B cell (primary cell): Measurements from ENCODE around the gene MAP3K14. TPM values are rescaled to one million over a fixed set of nuclear protein-coding genes. Genes with fewer than 3 reads are reported as not detected.

Experiments
- ATAC-seq: fragments of 200-7000 bp; cut with Tn5 transposase; one replicate; pipeline ENCODE4 v1.10.0; 2021; ENCODE audit warnings: low read depth, mild to moderate bottlenecking, moderate number of reproducible peaks, moderate library complexity
- CTCF ChIA-PET: fragments of 350-600 bp; sonication (Branson Sonifier 250); formaldehyde crosslinking; loops from one replicate; lab custom pipeline; 2021; ENCODE audit warnings: antibody characterized with exemption, inconsistent platforms; lab: Charles Lee
- POLR2A ChIA-PET: fragments of 350-600 bp; sonication (Branson Sonifier 250); formaldehyde crosslinking; loops from one replicate; lab custom pipeline; 2021; ENCODE audit warnings: antibody characterized with exemption; lab: Charles Lee
- DNase-seq: peaks from one replicate; pipeline ENCODE4 v3.0.0; 2013
- H2AFZ ChIP-seq: 2 replicates; pipeline ENCODE4 v1.6.1; 2012; ENCODE audit warnings: mild to moderate bottlenecking, low read depth, low read length; ENCODE audit not compliant: insufficient read depth, poor library complexity, severe bottlenecking
- H3K27ac ChIP-seq, 2 donors: 1 replicate in 1 of 2; 2 replicates in 1 of 2; pipeline ENCODE4 v1.5.1; 2012 to 2013; ENCODE audit warnings: low read length in 2 of 2, mild to moderate bottlenecking in 2 of 2, moderate library complexity in 1 of 2
- H3K27me3 ChIP-seq, 4 experiments: fragments of 200-600 bp in 1 of 4; sonication (generic) in 1 of 4; replicated peaks in 1 of 4; 1 replicate in 2 of 4; 2 replicates in 2 of 4; pipeline versions ENCODE4 v1.6.1 to v1.7.0; 2013 to 2016; ENCODE audit warnings: low read length in 3 of 4, mild to moderate bottlenecking in 2 of 4, mixed read lengths in 1 of 4, moderate library complexity in 1 of 4; ENCODE audit not compliant: insufficient read depth in 4 of 4, control insufficient read depth in 3 of 4; ENCODE audit errors: control extremely low read depth in 1 of 4
- H3K36me3 ChIP-seq, 2 experiments: replicated peaks in 1 of 2; 1 replicate in 1 of 2; 2 replicates in 1 of 2; pipeline versions ENCODE4 v1.6.1 to v1.7.1; 2013; ENCODE audit warnings: low read length in 1 of 2; ENCODE audit not compliant: insufficient read depth in 2 of 2, control insufficient read depth in 1 of 2; ENCODE audit errors: control extremely low read depth in 1 of 2, extremely low read depth in 1 of 2
- H3K4me1 ChIP-seq, 2 donors: fragments of 200-600 bp in 1 of 2; sonication (generic) in 1 of 2; 1 replicate in 1 of 2; 2 replicates in 1 of 2; pipeline versions ENCODE4 v1.5.1 to v1.6.1; 2013 to 2017; ENCODE audit warnings: low read length in 2 of 2; ENCODE audit not compliant: control insufficient read depth in 2 of 2, insufficient read depth in 2 of 2
- H3K4me2 ChIP-seq: replicated peaks from 2 replicates; pipeline ENCODE3; 2012; ENCODE audit warnings: mild to moderate bottlenecking, low read depth, low read length; ENCODE audit not compliant: poor library complexity, severe bottlenecking
- H3K4me3 ChIP-seq, 5 experiments: fragments of 200-600 bp in 1 of 5; sonication (generic) in 1 of 5; 1 replicate in 3 of 5; 2 replicates in 2 of 5; pipeline versions ENCODE4 v1.5.1 to v1.7.0; 2011 to 2016; ENCODE audit warnings: low read length in 4 of 5, mild to moderate bottlenecking in 4 of 5, low read depth in 2 of 5, control low read depth in 1 of 5, moderate library complexity in 1 of 5; ENCODE audit not compliant: insufficient read depth in 1 of 5; ENCODE audit errors: control extremely low read depth in 1 of 5, extremely low read depth in 1 of 5
- H3K79me2 ChIP-seq: fragments of 200-600 bp; sonication (generic); one replicate; pipeline ENCODE4 v1.6.0; 2016; ENCODE audit warnings: low read length; ENCODE audit not compliant: control insufficient read depth, insufficient read depth
- H3K9ac ChIP-seq: fragments of 200-600 bp; sonication (generic); 2 replicates; pipeline ENCODE4 v1.6.1; 2017; ENCODE audit warnings: mild to moderate bottlenecking, low read length, moderate library complexity
- H3K9me3 ChIP-seq, 3 donors: one replicate each; pipeline versions ENCODE4 v1.6.1 to v1.7.1; 2013; ENCODE audit warnings: low read length in 2 of 3; ENCODE audit not compliant: control insufficient read depth in 2 of 3, insufficient read depth in 1 of 3; ENCODE audit errors: control extremely low read depth in 1 of 3
- H4K20me1 ChIP-seq: 2 replicates; pipeline ENCODE4 v1.6.0; 2012; ENCODE audit warnings: mild to moderate bottlenecking, low read length; ENCODE audit not compliant: insufficient read depth, control insufficient read depth, poor library complexity, severe bottlenecking
- H3K27ac Mint-ChIP-seq: one replicate; pipeline ENCODE4 v1.8.0; 2021; ENCODE audit warnings: mixed read lengths
- H3K27me3 Mint-ChIP-seq: one replicate; pipeline ENCODE4 v1.8.0; 2021; ENCODE audit warnings: mixed read lengths
- H3K4me1 Mint-ChIP-seq: one replicate; pipeline ENCODE4 v1.8.0; 2021; ENCODE audit warnings: mixed read lengths
- H3K4me3 Mint-ChIP-seq: one replicate; pipeline ENCODE4 v1.8.0; 2021; ENCODE audit warnings: mixed read lengths
- H3K9me3 Mint-ChIP-seq: one replicate; pipeline ENCODE4 v1.8.0; 2022; ENCODE audit warnings: mixed read lengths; ENCODE audit not compliant: insufficient read depth
- EZH2 ChIP-seq: IDR thresholded peaks from 2 replicates; pipeline ENCODE4 v1.6.1; 2012; ENCODE audit warnings: borderline replicate concordance, low read depth, mild to moderate bottlenecking, moderate library complexity, low read length; ENCODE audit not compliant: insufficient read depth, poor library complexity, severe bottlenecking
- WGBS: methylation state at CpG from one replicate; pipeline ENCODE4 v1.1.5; 2013; ENCODE audit warnings: missing lambda C conversion rate; ENCODE audit not compliant: insufficient coverage; 5-methylcytosine and 5-hydroxymethylcytosine counted together
- intact Hi-C: fragments of 100-400 bp; cut with micrococcal nuclease; formaldehyde crosslinking; loops from one replicate; pipeline ENCODE4 v1.10.0; 2022
- polyA plus RNA-seq: library from polyadenylated mRNA; depleted of rRNA; stranded (reverse); fragments of >200 nt; gene quantifications from 2 replicates; pipeline ENCODE4 v1.2.3, GENCODE V29; 2012
- total RNA-seq, 2 donors: library from RNA; stranded (reverse); fragments of 120-200 nt in 1 of 2; gene quantifications; 1 replicate in 1 of 2; 2 replicates in 1 of 2; pipeline versions ENCODE4 v1.2.3 to v1.2.4, GENCODE V29; 2013 to 2022
- TF ChIP-seq, protein P1 (sequence below): fragments of 200-600 bp; IDR thresholded peaks from one replicate; pipeline ENCODE4 v1.8.0; 2022; ENCODE audit warnings: antibody characterized with exemption, mild to moderate bottlenecking

Gene MAP3K14
- total and polyA plus RNA-seq, 2 donors (not counting 1 experiment from before 2014, with no cell fraction given): 66.1 to 84.1 TPM

GRCh38 chr17:45298546-45299285 is 18.1 kb downstream of the MAP3K14 start:
- H2AFZ ChIP-seq: no peak overlapping the region
- H3K4me3 ChIP-seq: no peak overlapping the region
- intact Hi-C loops: loop anchor here (5.0 kb wide), 1 partner anchor 89 kb away; no protein-coding TSS in a partner anchor
- H3K4me1 ChIP-seq: peaks cover 94 to 96% of the 10 kb centered on the region in 2 donors
- peaks cover 89% of the 10 kb centered on the region for H3K4me1 Mint-ChIP-seq
- no peaks in the 10 kb centered on the region for H3K27me3 ChIP-seq
- peaks cover 60% of the 10 kb centered on the region for H4K20me1 ChIP-seq
- ATAC-seq (no peak), DNase-seq (no peak)
- peaks cover 0 to 6% (median 0%) of the 10 kb centered on the region in 3 donors for H3K9me3 ChIP-seq
- H3K9ac ChIP-seq: peak overlapping the region; percentile 3
- H3K9me3 Mint-ChIP-seq: no peaks in the 10 kb centered on the region
- WGBS: 50% methylated on average over 4 of the region's 8 CpGs
- ChIA-PET CTCF (interaction anchor here (0.9 to 5.5 kb wide), 7 partner anchors 13 to 86 kb away, joined by 4 to 38 read pairs (median 10); partner anchors contain the start of gene MAP3K14), POLR2A (interaction anchor here (1.3 kb wide), 1 partner anchor 18 kb away, joined by 4 read pairs; the partner anchor contains the start of gene MAP3K14)
- H3K4me2 ChIP-seq: peak overlapping the region; percentile 39
- peak overlapping the region; percentile 48 for H3K4me3 Mint-ChIP-seq
- peaks cover 0 to 17% of the 10 kb centered on the region in 2 experiments for H3K36me3 ChIP-seq
- H3K27me3 Mint-ChIP-seq: no peaks in the 10 kb centered on the region
- TF ChIP-seq, protein P1, sequence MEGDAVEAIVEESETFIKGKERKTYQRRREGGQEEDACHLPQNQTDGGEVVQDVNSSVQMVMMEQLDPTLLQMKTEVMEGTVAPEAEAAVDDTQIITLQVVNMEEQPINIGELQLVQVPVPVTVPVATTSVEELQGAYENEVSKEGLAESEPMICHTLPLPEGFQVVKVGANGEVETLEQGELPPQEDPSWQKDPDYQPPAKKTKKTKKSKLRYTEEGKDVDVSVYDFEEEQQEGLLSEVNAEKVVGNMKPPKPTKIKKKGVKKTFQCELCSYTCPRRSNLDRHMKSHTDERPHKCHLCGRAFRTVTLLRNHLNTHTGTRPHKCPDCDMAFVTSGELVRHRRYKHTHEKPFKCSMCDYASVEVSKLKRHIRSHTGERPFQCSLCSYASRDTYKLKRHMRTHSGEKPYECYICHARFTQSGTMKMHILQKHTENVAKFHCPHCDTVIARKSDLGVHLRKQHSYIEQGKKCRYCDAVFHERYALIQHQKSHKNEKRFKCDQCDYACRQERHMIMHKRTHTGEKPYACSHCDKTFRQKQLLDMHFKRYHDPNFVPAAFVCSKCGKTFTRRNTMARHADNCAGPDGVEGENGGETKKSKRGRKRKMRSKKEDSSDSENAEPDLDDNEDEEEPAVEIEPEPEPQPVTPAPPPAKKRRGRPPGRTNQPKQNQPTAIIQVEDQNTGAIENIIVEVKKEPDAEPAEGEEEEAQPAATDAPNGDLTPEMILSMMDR: no peak
- no peak for TF ChIP-seq EZH2
- H3K79me2 ChIP-seq: peaks cover 94% of the 10 kb centered on the region
- peak overlapping the region; percentile 88 for H3K27ac Mint-ChIP-seq
- H3K27ac ChIP-seq: peak overlapping the region in 1 of 2 donors; percentile 25

DNA sequence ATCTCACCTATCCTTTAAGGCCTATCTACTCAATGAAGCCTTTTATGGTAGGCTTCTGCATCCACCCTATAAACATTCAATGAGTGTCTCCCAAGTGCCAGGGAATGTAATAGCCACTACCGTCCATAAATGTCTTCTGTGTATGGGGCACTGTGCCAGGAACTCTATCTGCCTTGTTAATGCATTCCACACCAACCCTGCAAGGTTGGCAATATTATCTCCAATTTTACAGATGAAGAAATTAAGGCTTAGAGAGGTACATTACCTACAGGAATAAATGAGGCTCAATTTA is 20.0 kb downstream of the MAP3K14 start:
- peak overlapping the region; percentile 69 for H3K4me3 Mint-ChIP-seq
- H3K9ac ChIP-seq: no peak overlapping the region
- no peaks in the 10 kb centered on the region for H3K27me3 Mint-ChIP-seq
- H3K4me3 ChIP-seq: no peak overlapping the region
- peak overlapping the region; percentile 58 for H3K4me2 ChIP-seq
- ChIA-PET POLR2A (interaction anchor here (1.0 to 2.0 kb wide), 4 partner anchors 9 to 20 kb away, joined by 4 to 16 read pairs (median 11); partner anchors contain the start of gene MAP3K14), CTCF (interaction anchor here (0.6 to 5.4 kb wide), 5 partner anchors 16 to 93 kb away, joined by 3 to 44 read pairs (median 14); partner anchors contain the start of gene MAP3K14)
- H3K4me1 Mint-ChIP-seq: peaks cover 92% of the 10 kb centered on the region
- H3K4me1 ChIP-seq: peaks cover 93 to 96% of the 10 kb centered on the region in 2 donors
- peak overlapping the region; percentile 32 to 64 for H3K27ac ChIP-seq
- no peak overlapping the region for H2AFZ ChIP-seq
- intact Hi-C loops: loop anchor here (1.0 to 5.0 kb wide), 3 partner anchors 11 to 91 kb away; partner anchors contain the start of gene MAP3K14
- H3K27ac Mint-ChIP-seq: peak overlapping the region; percentile 91
- ATAC-seq: no peak
- no peaks in the 10 kb centered on the region for H3K27me3 ChIP-seq
- WGBS: no CpG with 5 or more reads among the region's 1 CpG
- peaks cover 95% of the 10 kb centered on the region for H3K79me2 ChIP-seq
- H3K9me3 Mint-ChIP-seq: no peaks in the 10 kb centered on the region
- peaks cover 3 to 28% of the 10 kb centered on the region in 2 experiments for H3K36me3 ChIP-seq
- DNase-seq: no peak
- TF ChIP-seq, protein P1: no peak
- no peak for TF ChIP-seq EZH2
- peaks cover 75% of the 10 kb centered on the region for H4K20me1 ChIP-seq
- H3K9me3 ChIP-seq: peaks cover 0 to 6% (median 0%) of the 10 kb centered on the region in 3 donors
